Inflammatory macrophage treated with lipopolysaccharide for 4 hours (primary cell): ENCODE data around the gene APC.
"Not testable (repeated sequence)": the region's sequence is repeated elsewhere in the genome, so short reads cannot be mapped to it uniquely, and the experiment has no call there.

Source experiments
- DNase-seq: peaks from one replicate; pipeline ENCODE4 v3.0.0-alpha.2; 2020

Gene APC

DNA sequence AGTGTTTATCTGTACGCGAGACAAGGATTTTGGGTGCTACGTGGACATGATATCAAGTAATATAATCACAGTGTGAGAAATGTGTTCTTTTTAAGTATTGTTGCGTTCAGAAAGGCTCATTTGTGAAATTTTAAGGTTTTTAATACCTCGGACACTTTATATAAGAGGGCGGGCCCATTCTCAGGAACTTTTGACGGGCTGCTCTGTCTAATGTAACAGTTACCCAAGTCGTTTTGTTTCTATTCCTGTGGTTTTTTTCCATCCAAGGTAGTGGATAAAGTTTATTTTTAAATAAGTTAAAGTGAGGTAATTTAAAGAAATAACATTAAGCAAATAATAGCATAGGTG is 123.9 kb downstream of the APC start:
- no peak for DNase-seq

GRCh38 chr5:112862085-112862484 is 124.4 kb downstream of the APC start:
- DNase-seq, result no peak

GRCh38 chr5:112863549-112863948 is 125.9 kb downstream of the APC start:
- no peak for DNase-seq

DNA sequence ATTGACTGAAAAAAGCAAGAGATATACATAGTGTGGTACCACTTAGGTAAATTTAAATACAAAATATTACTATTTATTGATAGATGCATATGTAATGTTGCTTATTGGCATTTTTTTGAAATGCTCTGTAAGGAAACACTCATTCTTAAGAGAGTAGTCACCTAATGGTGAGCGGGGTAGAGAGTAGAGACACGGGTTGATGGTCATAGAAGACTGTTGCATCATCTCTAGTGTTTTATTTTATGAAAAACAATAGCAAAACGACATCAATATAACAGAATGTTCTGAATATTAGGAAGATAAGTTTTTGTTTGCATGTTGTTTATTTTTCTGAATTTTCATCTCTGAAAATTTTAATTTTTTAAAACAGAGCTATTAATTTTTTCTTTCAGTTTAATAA is 127.4 kb downstream of the APC start:
- DNase-seq, result no peak

- DNase-seq, result no peak
Measured at GRCh38 chr5:112866739-112867138, 129.1 kb downstream of the APC start.

DNA sequence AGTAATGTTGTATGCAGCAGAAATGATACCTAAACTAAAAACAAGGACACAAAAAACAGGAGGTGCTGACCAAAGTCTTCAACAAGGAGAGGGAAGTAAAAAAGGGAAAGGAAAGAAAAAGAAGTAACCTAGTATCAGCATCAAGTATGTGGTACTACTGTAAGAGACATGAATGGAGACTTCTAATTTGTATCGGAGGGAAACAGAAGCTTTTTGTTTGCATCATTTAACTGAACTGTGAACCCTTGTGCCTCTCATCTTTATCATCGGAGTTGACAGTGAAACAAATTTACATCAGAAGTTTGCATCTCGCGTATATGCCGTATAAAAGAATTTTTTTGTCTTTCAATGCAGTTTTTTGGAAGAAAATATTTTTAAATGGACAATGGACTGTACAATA is 129.7 kb downstream of the APC start:
- no peak for DNase-seq

- no peak for DNase-seq
Measured at GRCh38 chr5:112869948-112870347, 132.3 kb downstream of the APC start.

- DNase-seq, result peak; percentile 67
Measured at GRCh38 chr5:112870966-112871365, 133.3 kb downstream of the APC start.

GRCh38 chr5:112876362-112876761 is 138.7 kb downstream of the APC start:
- DNase-seq, result no peak

GRCh38 chr5:112878101-112878500 is 140.4 kb downstream of the APC start:
- no peak for DNase-seq

DNA sequence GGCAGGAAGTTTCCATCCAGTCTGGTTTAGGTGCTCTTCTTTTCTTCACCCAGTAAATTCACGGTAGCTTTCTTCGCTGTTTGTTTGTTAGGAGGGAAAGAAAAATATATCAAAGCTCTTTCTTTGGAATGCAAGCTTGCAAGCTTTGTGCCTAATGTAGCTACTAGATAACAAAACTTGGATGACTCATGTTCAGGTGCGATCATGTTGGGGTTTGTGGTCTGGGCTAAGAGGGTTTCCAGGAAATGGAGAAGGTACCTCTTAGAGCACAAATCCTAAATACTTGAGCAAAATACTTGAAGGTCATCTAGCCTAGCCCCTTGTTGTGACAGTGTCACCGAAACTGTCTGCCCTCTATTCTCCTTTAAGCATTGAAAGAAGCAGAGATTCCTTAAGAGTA is 141.1 kb downstream of the APC start:
- no peak for DNase-seq

DNA sequence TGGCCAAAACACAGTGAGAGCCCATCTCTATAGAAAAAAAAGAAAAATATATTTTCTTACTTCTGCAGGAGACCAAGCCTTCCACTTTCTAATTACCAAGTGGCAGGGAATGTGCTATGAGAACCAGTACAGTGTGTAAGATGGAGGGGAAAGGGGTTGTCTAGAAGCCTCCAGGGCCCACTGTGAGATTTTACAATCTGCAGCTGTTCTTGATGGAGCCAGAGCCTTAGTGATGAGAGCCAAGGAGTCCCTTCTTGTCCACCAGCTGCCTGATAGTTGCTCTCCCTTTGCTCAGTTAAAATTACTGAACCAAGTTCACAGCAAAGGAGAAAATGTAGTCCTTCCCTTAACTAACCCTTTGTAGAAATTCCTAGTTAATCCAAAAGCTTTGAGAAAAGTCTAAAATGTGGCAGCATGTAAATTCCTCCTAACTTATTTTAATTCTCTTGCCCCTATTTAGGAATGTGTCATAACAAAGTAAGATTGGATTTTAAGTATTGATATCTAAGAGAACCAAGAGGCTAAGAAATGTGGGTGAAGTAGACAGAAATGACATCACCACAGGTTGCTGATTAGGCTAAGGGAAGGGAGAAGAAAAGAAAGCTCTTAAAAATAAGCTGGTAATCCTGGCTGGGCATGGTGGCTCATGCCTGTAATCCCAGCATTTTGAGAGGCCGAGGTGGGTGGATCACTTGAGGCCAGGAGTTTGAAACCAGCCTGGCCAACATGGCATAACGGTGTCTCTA is 142.7 kb downstream of the APC start:
- no peak for DNase-seq

DNA sequence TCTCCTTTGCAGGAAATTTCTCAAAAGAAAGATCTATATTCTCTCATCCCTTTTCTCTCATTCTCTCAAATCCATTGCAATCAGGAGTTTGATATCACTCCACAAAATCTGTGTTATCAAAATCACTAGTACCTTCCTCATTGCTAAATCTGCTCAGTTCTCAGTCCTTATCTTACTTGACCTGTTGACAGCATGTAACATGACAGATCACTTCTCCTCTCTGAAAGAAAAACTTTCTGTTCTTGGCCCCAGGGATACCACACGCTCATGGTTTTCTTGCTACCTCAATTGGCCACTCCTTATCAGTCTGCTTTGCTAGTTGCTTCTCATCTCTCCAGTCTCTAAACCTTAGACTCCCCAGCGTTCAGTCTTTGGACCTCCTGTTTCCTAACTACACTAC is 145.5 kb downstream of the APC start:
- no peak for DNase-seq

GRCh38 chr5:112885001-112885400 is 147.3 kb downstream of the APC start:
- no peak for DNase-seq

DNA sequence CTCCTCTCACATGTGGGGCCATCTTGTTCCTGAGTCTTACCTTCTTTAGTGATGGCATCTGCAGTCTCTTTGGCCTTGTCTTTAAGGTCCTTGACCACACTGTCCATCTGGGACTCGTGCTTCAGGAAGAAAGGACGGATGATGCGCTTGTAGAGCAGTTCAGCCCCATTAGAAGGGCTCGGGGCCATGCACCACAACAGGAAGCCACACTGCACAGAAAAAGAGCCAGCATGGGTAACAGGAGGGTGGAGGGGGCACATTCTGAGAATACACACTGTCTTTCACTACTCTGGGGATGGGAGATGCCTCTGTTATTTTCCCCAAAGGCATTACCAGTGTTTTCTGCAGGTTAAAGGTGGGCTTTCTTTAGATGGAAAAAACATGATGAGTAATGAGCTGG is 149.3 kb downstream of the APC start:
- DNase-seq, result no peak

- not testable (repeated sequence) for DNase-seq
Measured at GRCh38 chr5:112892066-112892465, 154.4 kb downstream of the APC start.

DNA sequence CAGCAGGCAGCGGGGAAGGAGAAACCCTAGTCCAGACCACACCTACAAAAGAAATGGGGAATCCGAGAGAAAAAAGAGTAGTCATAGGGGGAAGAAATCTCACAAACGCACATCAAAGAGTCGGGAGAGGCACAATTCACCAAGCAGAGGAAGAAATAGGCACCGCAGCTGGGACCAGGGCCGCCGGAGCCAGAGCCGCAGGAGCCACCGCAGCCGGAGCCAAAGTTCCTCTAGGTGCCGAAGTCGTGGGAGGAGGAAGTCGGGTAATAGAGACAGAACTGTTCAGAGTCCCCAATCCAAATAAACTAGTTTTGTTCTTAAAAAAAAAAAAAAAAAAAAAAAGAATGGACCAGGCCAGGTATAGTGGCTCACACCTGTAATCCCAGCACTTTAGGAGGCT is 155.1 kb downstream of the APC start:
- DNase-seq, result no peak

GRCh38 chr5:112895682-112896081 is 158.0 kb downstream of the APC start:
- DNase-seq, result no peak
